HG03139 (cell line): ENCODE data around the gene LASP1.
"Not testable (repeated sequence)": the region's sequence is repeated elsewhere in the genome, so short reads cannot be mapped to it uniquely, and the experiment has no call there.

Experiments used
- ATAC-seq: cut with Tn5 transposase; IDR thresholded peaks from one replicate; pipeline ENCODE4 v1.9.1; 2021; ENCODE audit not compliant: unreplicated experiment

LASP1 gene

GRCh38 chr17:38906460-38907228 lies 36.8 kb downstream of the LASP1 start:
- no peak for ATAC-seq

- no peak for ATAC-seq
Measured at GRCh38 chr17:38907930-38908675, 38.2 kb downstream of the LASP1 start.

- no peak for ATAC-seq
Measured at GRCh38 chr17:38908676-38909181, 38.9 kb downstream of the LASP1 start.

GRCh38 chr17:38910325-38910724 lies 40.5 kb downstream of the LASP1 start:
- ATAC-seq, result no peak

- ATAC-seq, result no peak
Measured at GRCh38 chr17:38911081-38911730, 41.3 kb downstream of the LASP1 start.

- not testable (repeated sequence) for ATAC-seq
Measured at GRCh38 chr17:38911731-38912081, 41.8 kb downstream of the LASP1 start.

- ATAC-seq, result no peak
Measured at GRCh38 chr17:38912221-38912813, 42.5 kb downstream of the LASP1 start.

GRCh38 chr17:38914741-38915638 lies 45.1 kb downstream of the LASP1 start:
- no peak for ATAC-seq

GRCh38 chr17:38915639-38915995 lies 45.8 kb downstream of the LASP1 start:
- ATAC-seq, result no peak

- ATAC-seq, result no peak
Measured at GRCh38 chr17:38916771-38917170, 46.9 kb downstream of the LASP1 start.

- ATAC-seq, result no peak
Measured at GRCh38 chr17:38917259-38917658, 47.4 kb downstream of the LASP1 start.

GRCh38 chr17:38918129-38918913 lies 48.5 kb downstream of the LASP1 start:
- no peak for ATAC-seq

GRCh38 chr17:38918916-38919315 lies 49.1 kb downstream of the LASP1 start:
- ATAC-seq, result no peak

- no peak for ATAC-seq
Measured at GRCh38 chr17:38919316-38920078, 49.6 kb downstream of the LASP1 start.

- ATAC-seq, result no peak
Measured at GRCh38 chr17:38920374-38921291, 50.8 kb downstream of the LASP1 start.

- no peak for ATAC-seq
Measured at GRCh38 chr17:38921756-38922411, 52.0 kb downstream of the LASP1 start.

GRCh38 chr17:38922538-38923297 lies 52.9 kb downstream of the LASP1 start:
- ATAC-seq, result no peak
